Brain microvascular endothelial cell (primary cell): Measurements from ENCODE around the gene IL2RA.

Source experiments
- DNase-seq: peaks from one replicate; pipeline ENCODE4 v3.0.0-alpha.2; 2020
- H3K27ac ChIP-seq: fragments of 250-450 bp; sonication (Bioruptor Pico); 2 replicates; pipeline ENCODE4 v1.5.1; 2020; ENCODE audit warnings: mild to moderate bottlenecking, moderate library complexity
- H3K27me3 ChIP-seq: fragments of 250-450 bp; sonication (Bioruptor Pico); replicated peaks from 2 replicates; pipeline ENCODE4 v1.5.1; 2020; ENCODE audit warnings: mild to moderate bottlenecking
- H3K36me3 ChIP-seq: fragments of 250-450 bp; sonication (Bioruptor Pico); replicated peaks from 2 replicates; pipeline ENCODE4 v1.5.1; 2020; ENCODE audit warnings: mild to moderate bottlenecking
- H3K4me3 ChIP-seq: 2 replicates; pipeline ENCODE4 v1.5.1; 2011; ENCODE audit warnings: low read depth, mild to moderate bottlenecking, control low read depth, low read length, moderate library complexity
- CTCF ChIP-seq: IDR thresholded peaks from 2 replicates; pipeline ENCODE4 v1.5.1; 2011; ENCODE audit warnings: low read depth, mild to moderate bottlenecking, moderate library complexity, low read length, control low read depth, inconsistent platforms; ENCODE audit errors: missing control alignments
- in situ Hi-C: cut with HindIII; loops from 2 replicates; pipeline ENCODE4 v1.10.0; 2017; ENCODE audit warnings: low sequenced_read_pairs, low pct_ligation_motif_present

Gene IL2RA

GRCh38 chr10:5985029-5985428 lies 77.1 kb downstream of the IL2RA start:
- TF ChIP-seq CTCF, result no peak
- DNase-seq, result no peak
- H3K36me3 ChIP-seq, result no peaks in the 10 kb centered on the region
- in situ Hi-C loops, result no loop called here
- no peak overlapping the region for H3K4me3 ChIP-seq
- no peaks in the 10 kb centered on the region for H3K27me3 ChIP-seq
- no peak overlapping the region for H3K27ac ChIP-seq

- in situ Hi-C loops, result no loop called here
- DNase-seq, result no peak
- Histone ChIP-seq H3K36me3 (no peaks in the 10 kb centered on the region), H3K4me3 (no peak overlapping the region), H3K27ac (no peak overlapping the region), H3K27me3 (no peaks in the 10 kb centered on the region)
- no peak for TF ChIP-seq CTCF
Measured at GRCh38 chr10:5983774-5984173, 78.4 kb downstream of the IL2RA start.

- in situ Hi-C loops, result no loop called here
- Histone ChIP-seq H3K36me3 (no peaks in the 10 kb centered on the region), H3K4me3 (no peak overlapping the region), H3K27ac (no peak overlapping the region), H3K27me3 (no peaks in the 10 kb centered on the region)
- no peak for TF ChIP-seq CTCF
- no peak for DNase-seq
Measured at GRCh38 chr10:5981529-5981928, 80.6 kb downstream of the IL2RA start.

GRCh38 chr10:5978230-5978489 lies 84.0 kb downstream of the IL2RA start:
- Histone ChIP-seq H3K4me3 (peak overlapping the region; percentile 80), H3K27me3 (no peaks in the 10 kb centered on the region), H3K36me3 (no peaks in the 10 kb centered on the region), H3K27ac (no peak overlapping the region)
- TF ChIP-seq CTCF, result no peak
- DNase-seq, result no peak
- in situ Hi-C loops, result no loop called here

GRCh38 chr10:5977471-5978229 lies 84.5 kb downstream of the IL2RA start, which contains the start of gene IL15RA:
IL15RA (minus strand) TSS chr10:5977543; CDS start chr10:5977492, 51 bp downstream.
- Histone ChIP-seq H3K27ac (peak within 1 kb of the TSS; percentile 8), H3K36me3 (no peaks in the 10 kb centered on the region), H3K4me3 (peak within 1 kb of the TSS; percentile 80), H3K27me3 (no peaks in the 10 kb centered on the region)
- in situ Hi-C loops, result no loop called here
- peak; percentile 25 for DNase-seq
- TF ChIP-seq CTCF, result no peak
